Suppressor macrophage treated with lipopolysaccharide for 4 hours (primary cell): ENCODE measurements around the gene FAM25C.

Source experiments
- DNase-seq: peaks from one replicate; pipeline ENCODE4 v3.0.0-alpha.2; 2020

FAM25C gene

DNA sequence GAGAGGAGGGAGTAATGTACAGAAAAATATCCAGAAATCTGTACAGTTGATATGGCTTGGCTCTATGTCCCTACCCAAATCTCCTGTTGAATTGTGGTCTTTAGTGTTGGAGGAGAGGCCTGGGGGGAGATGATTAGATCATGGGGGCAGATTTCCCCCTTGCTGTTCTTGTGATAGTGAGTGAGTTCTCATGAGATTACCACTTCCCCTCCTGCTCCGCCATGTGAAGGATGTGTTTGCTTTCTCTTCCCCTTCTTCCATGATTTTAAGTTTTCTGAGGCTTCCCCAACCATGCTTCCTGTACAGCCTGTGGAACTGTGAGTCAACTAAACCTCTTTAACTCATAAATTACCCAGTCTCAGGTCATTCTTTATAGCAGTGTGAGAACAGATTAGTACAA, 52.2 kb downstream of the FAM25C start:
- peak; percentile 34 for DNase-seq
